Activated CD8-positive, alpha-beta memory T cell treated with anti-CD3 and anti-CD28 coated beads, Interleukin-2, amount 50 U/mL, for 1 hour (primary cell): Measurements from ENCODE around the gene SH3RF3.

Experiments used
- DNase-seq: peaks from one replicate; pipeline ENCODE4 v3.0.0-alpha.2; 2020; ENCODE audit errors: extremely low read depth

The SH3RF3 gene

DNA sequence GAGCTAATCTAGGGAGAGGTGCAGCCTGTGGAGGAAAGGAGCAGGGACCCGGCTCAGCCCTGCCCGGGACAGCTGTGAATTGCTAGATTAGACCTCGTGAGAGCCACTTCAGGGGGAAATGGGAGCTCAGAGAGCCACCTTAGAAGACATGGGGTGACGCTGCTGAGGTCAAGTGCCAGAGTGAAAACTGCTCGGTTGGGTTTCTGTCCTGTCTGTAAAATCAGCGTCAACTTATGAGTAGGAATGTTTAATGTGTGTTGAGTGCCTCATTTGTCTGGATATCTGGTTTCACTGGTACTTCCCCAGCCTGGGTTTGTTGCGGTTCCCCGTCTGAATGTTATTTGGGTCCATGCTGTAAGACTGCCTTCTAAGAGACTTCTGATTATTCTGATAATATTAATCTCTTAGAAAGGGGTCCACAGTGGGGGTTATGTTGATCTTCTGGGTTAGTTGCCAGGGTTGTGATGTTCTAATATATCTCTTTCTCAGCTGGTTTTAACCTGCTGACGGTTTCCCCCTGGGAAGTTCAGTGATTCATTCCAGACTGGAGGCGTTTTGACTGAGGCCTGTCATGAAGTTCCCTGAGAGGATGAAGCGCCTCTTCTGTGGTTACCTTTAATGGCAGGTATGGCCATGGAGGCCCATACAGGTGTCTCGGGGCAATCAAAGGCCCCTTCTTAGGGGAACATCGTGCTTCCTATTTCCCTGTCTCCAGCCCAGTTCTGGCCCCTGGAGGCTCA lies 175.9 kb downstream of the SH3RF3 start:
- DNase-seq = no peak

DNA sequence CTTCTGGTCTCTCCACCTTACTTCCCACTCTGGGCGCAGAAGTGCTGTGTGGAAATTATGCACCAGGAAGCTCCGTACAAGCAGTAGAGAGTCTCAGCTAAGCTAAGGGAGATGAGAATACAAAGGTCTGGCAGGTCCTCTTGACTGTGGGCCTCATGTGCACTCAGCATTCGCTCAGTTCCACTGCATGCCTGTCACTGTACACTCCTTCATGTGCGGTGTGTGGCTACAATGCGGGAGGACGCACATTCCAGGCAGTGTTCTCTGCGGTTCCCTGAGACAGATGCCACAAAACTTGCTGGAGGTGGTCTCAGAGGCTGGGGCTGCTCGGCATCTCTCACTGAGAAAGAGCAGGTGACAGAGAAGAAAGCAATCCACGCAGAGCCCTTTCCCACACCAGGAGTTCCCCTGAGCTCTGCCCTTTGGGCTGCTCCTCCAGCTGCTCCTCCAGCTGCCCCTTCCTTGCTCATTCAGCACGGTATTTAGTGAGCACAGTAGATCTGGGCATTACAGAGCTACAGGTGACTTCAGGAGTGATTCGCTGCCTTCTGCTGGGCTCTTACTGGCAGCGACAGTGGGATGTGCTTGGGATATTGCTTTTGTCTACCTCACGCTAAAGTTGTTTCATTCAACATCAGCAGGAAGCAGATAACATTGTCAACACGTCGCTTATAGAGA lies 176.6 kb downstream of the SH3RF3 start:
- no peak for DNase-seq

DNA sequence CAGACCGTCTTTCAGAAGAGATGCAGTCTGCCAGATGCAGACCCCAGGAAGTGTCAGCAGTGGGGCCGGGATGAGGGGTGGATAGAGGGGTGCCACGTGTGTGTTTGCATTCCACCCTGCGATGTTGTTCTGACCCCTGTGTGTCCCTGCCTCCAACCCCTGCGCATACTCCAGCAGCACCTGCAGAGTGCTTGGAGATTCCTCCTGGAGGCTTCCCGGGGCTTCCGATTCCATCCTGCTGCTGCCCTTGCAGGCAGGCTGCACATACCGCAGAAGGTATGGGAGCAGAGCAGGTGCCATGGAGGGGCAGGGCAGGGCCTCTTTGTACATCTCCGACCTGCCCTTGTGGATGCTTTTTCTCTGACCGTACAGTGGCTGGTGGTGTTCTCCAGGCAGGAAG lies 177.2 kb downstream of the SH3RF3 start:
- no peak for DNase-seq

DNA sequence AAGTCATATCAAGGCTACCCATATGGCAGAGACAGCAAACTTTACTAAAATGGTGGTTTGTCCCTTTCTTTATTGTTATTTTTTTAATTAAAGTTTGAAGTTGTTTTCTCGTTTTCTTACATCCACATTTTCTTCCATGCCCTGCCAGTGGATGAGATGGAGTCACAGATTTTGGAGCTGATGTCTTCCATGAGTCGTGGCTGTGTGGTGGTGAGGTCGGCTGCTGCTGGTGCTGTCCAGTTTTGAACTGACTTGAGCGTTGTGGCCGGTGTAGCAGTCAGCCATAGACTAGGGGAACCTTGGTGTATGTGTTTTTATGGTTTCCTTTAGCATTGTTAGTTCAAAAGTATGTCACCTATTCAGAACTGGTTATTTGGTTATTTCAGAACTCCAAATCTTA lies 182.8 kb downstream of the SH3RF3 start:
- no peak for DNase-seq

DNA sequence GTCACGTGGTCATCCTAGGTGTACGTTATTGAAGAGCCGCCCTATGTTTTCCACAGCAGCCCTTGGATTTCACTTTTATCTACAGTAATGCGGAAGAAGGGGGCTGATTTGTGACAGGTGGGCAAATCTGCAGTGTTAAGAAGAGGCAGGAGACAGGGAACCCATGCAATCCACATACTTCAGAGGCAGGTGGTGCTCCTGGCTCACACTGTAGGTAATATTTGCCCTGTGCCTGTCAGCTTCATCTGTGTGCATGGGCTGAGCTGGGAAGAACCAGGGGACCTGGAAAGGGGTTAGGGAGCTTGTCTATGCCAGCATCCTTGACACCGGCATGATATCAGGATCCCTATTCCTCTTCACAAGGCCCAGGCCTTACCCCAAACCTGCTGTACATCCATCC lies 183.9 kb downstream of the SH3RF3 start:
- DNase-seq = no peak

DNA sequence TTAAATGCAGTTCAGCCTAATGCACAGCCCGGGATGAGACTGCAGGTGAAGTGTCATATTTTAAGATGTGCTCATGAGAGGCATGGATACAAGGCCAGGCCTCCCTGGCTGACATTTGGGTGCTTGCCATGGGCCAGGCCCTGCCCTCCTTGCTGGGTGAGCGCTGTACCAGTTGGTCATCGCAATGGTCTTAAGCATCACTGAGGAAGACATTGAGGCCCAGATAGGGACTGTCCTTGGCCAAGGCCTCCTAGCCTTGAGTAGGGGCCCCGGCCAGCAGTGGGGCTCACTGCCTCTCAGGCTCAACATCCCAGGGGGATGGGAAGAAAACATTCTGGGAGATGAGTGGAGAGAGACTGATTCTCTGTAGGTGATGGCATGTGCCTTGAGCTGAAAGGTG lies 184.3 kb downstream of the SH3RF3 start:
- DNase-seq = no peak

DNA sequence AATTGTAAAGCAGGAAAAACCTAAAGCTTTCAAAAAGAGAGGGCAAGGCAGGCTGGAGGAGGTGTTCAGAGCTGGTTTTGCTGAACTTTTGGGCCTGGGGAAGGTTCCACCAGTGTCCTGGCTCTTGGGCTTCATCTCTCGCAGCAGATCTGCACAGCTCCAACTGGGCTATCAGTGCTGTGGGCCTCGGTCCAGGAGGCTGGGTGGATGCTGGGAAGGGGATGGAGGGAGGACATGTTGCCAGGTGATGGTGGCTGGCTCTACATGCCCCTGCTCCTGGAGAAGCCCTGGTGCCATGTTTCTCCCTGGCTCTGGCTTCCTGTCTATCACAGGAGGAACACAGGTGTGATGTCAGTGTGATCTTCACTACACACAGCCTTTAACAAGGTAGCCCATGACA lies 187.1 kb downstream of the SH3RF3 start:
- DNase-seq = no peak

DNA sequence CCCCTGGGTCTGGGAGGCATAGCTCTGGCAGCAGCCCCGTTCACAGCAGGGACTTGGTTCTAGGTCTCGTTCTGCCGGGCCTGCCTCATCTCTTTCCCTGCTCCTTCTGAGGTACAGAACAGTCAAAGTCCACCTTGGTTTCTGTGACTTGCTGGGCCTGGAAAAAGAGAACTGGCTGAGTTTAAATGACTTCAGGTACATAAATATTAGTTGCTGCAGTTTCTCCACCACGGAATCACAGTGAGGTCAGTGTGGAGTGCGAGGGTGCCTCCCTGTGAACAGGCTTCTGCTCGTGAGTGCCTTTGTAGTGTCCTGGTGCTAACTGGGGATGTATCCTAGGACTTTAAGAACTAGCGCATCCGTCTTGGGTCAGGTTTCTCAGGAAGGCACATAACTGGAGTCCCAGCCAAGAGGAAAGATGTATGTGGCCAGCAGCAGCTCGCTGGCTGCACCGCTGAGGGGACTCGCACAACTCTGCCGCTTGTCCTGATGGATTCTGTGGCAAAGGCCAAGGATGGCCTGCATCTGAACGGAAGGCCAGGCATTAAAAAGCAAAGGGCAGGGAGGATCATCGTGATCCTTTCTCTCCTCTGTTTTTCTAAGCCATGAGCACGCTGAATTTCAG lies 188.6 kb downstream of the SH3RF3 start:
- DNase-seq = no peak

DNA sequence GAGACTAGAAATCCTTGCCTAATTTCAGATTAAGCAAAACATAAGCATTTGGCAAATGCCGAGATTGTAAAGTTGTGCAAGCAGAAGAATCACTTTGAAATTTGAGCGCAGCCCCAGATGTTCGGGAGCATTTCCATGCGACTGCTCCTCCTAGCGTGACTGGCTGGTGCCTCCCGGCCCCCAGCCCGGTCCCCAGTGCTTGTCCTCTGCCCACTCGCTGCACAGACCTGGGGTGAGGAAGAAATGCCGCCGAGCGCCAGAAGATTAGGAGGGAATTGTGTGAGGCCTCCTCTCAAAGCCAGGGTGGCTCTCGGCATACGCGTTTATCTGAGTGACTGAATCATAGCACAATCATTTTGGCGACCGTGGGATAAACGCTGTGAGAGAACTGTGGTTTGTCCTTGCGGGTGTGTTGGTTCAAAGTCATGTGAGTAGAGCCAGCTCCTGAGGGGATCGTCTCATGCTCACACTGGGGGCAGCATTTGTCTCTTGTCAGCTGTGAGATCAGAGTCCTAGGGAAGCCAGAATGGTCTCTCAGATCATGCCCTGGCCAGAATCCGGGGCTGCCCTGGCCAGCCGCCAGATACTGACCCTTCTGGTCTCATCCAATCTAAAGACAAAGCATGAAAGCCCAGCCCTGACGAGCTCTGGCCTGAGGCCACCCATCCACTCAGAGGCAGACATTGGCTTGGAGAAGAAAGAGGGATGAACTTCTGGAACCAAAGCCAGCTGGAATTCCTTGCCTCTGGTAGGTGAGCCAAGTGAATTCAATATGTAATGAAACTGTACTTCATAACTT lies 189.3 kb downstream of the SH3RF3 start:
- no peak for DNase-seq

DNA sequence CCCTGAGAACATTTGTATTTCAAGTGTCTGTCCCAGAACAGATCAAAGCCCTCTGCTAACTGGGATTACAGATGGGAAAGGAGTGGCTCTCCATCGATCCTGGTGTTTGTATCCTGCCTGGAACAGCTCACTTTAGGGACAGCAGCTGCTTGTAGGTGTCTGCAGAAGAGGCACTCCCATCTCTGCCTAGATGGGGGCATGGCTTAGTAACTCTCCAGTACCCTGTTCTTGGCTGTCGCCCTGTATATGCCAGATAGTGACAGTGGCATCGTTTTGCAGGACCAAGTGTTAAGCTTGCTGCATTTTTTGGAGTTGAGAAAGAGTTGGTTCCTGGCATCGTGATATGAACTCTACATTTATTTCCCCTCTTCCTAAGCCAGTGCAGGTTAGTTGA lies 189.9 kb downstream of the SH3RF3 start:
- DNase-seq = no peak

DNA sequence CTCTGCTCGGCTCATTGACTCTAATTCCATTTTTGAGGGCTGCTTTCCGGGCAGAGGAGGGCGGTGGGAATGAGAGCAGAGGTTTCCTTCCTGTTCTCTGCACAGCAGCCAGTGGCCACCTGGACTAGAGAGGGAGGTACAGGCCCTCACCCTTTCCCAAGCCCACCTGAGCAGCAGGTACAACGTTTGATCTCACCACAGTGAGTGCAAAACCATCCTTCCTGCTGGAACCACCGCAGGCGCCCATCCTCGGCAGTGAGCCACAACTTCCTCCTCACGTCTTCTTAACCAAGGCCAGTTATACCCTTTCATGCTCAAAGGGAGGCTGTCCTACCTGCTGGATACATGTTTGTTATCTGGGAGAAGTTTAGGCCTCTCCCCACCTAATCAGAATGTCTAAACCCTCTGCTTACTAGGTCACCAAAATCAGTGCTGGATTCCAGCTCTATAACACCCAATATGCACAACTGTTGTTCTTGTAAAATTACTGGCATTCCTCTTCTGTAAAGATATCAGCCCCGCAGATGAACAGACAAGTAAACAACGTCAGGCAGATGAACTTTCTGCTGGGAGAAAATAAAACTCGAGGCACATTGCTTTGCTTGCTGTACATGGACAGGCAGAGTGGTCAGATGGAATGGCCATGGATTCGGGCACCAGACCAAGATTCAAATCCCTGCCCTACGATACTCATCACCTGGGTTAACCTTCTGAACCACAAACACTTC lies 191.4 kb downstream of the SH3RF3 start:
- DNase-seq = no peak

DNA sequence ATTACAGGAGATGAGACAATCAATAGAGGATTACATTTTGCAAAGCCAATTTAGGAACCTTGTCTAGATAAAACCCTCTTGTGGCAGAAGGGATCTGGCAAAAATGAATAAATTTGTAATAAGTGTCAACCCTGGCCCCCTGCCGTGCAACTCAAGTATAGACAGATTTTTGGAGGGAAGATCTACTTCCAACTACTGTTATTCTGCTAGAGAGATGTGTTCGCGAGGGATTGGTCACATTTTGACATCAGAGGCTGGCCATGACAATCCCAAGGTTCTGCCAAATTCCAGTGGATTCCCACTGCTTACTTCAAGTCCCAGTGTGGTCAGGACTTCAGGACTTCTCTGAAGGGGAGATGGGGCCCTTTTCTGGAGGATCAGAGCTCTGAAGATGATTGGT lies 192.6 kb downstream of the SH3RF3 start:
- no peak for DNase-seq

DNA sequence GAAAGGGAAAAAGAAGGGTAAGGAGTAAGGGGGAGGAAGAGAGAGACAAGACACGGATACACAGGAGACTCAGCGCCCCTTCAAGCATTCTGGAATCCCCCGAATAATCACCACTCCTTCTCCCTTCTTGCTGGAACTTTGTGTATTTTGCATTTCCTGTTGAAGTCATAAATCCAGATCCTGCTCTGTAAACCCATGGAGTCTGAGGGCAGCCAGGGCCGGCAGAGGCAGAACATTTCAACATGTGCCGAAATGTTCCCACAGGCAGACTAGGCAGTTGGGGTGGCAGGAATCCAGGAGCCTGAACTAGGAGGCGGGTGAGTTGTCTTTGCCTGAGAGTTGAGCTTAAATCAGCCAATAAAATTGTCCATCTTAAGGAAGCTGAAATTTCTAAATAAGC lies 193.1 kb downstream of the SH3RF3 start:
- no peak for DNase-seq

DNA sequence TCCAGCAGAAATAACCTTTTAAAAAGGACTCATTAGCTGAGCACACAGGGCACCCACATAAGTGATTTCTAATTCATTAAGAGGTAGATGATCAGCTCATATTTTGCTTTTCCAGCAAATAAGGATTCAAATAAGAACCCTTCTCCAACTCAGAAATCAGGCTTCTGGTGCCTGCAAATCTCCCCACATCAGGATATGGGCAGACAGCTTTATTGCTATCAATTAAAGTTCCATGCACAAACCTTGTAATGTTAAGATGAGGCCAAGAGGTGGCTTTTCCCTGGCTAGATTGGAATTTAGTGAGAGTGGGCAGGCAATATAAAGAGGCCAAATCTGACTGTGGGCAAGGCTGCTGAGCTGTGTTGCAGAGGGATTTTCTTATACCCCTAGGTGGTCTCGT lies 193.6 kb downstream of the SH3RF3 start:
- no peak for DNase-seq

DNA sequence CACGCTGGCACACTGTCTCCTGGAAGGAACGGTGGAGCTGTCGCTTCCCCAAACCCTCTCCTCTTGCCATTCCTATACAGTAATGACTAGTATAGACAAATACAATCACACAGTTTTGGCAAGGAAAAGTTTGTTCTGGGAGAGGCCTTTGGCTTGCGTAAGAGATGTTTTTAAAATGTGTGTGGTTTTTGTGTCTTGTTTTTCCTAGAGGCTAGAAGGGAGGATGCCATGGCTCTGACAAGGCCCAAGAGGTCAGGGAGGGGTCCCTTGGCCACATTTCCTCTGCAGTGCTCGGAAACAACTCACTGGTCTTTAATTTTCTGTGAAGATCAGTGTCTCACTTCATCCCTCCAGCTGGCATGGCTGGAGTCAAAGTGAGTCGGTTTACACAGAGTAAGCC lies 195.9 kb downstream of the SH3RF3 start:
- no peak for DNase-seq

DNA sequence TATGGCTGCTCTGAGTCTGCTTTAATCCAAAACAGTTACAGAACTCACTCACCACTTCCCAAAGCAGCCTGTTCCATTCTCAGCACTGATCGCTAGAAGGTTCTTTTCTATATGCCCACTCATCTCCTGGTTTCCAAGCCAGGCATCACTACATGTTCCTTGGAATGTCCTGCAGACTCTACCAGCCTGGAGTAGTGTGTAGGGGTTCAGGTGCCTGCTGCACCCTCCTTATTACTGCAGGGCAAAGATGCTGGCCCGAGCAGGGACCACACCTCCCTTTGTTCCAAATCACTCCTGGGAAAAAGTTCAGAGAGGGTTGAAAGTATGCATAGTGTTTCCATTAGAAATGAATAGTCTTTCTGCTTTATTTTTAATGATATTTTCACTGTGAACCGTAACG lies 196.6 kb downstream of the SH3RF3 start:
- no peak for DNase-seq

DNA sequence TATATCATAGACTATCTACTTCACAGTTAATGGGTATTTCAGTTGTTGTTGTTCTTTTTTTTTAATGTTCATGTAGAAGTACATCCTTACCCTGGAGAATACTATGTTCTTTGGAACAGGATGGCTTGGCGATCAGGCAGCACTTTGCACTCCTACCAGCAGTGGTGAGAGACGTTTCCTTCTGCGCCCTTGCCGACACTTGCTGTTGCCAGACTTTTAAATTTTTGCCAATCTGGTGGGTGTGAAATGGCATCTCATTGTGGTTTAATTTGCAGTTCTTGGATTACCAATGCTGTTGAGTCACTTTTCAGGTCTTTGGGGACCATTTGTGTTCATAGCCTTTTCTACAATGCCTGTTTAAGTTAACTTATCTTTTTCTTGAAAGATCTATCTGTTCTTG lies 197.3 kb downstream of the SH3RF3 start:
- no peak for DNase-seq

DNA sequence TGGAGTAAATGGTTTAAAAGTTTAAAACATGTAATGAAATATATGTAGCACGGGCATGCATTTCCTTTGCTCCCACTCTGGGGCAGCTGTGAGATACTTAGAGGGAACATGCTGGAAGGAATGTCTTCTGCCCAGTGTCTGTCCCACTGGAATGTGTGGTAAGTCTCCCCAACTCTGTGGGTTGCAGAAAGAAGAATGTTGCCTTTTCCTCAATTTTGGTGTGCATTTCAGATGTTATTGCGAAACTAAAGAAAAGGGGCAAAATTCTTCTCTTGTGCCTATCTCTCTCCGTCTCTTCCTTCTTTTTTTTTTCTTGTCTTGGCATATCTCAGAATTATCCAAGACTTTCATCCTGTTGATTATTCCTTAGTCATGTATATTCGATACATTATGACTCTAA lies 201.1 kb downstream of the SH3RF3 start:
- DNase-seq = no peak

DNA sequence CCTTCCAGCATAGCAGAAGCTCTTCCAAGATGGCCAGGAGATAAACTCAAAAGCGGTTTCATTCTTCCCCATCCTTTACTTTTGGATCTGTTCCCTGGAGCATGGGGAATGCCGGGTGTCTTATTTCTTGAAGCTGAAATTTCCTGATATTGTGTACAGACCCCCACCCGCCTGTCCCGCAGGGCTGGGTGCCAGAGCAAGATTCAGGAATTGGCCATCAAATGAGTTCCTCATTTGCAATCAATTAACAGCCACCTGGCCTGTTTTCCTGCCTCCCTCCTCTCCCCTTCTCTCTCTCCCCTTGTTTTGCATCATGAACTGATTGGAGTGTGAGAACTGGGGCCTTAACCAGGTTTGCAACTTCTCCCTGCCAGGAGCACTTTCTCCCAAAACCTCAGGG lies 202.1 kb downstream of the SH3RF3 start:
- DNase-seq = no peak

DNA sequence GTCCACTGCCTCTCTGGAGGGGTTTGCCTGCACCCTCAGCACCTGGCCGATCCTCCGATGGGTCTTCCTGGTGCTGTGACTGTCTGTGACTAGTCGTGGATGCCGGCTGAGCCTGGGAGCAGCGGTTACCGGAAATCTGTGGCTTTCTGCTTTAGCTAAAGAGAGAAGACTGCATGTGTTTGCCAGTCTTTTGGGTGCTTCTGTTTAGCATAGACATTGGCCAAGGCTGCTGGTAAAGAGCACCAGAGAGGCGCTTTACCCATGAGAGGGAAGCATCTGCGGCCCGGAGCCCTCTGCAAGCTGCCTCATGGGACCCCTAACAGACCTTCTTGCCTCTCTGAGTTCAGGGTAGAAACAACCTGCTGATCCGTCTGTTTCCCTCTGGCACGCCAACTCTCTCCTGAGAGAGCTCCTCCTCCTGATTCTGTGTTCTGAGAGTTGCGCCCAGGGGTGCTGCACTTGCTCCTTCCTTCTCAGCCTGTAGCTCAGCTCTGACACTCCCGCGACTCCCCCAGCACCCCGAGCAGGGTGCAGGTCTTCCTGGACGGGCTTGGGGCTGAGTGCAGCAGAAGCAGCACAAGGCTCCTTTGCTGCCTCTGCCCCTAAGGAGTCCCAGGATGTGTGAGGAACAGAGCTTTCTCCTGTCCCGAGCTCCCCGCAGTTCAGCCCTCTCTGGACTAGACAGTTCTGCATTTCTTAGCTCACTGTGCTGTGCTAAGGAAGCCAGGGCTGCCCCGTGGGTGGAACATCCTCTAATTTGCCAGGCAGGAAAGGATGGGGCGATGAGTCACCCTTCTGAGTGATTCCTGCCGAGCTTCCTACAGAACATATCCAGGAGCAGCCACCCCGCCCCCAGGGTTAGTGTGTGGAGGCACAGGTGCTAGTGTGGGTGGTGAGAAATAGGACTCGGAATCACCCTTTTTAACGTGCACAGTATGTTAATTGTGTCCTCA lies 203.2 kb downstream of the SH3RF3 start:
- no peak for DNase-seq

DNA sequence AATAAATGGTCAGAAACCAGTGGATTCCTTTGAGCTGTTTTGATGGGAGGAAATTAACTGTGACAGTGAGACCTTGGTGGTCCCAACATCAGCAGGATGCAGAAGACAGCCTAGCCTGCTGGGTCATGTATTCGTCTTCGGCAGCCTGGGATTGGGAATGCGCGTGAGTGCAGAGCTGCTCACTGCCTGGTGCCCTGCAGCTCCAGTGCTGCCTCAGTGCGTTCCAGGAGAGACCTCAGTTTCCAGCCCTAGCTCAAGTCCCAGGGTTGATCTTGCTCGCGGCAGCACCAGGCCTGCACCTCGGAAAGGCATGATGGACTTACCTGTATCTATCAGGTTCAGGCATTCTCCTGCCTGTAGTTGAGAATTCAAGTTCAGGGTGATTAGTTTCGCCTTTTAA lies 203.9 kb downstream of the SH3RF3 start:
- DNase-seq = no peak
